GM12864 (cell line): Measurements from ENCODE around the gene HPS4.

Source experiments
- DNase-seq: peaks from one replicate; pipeline ENCODE4 v3.0.0-alpha.2; 2011; ENCODE audit warnings: low read depth
- H3K4me3 ChIP-seq: 2 replicates; pipeline ENCODE4 v1.5.1; 2011; ENCODE audit warnings: mild to moderate bottlenecking, low read depth, low read length, control low read depth
- TF ChIP-seq, protein P1 (sequence below): IDR thresholded peaks from 2 replicates; pipeline ENCODE4 v1.5.1; 2011; ENCODE audit warnings: low read depth, mild to moderate bottlenecking, moderate library complexity, low read length, control low read depth, inconsistent platforms; ENCODE audit errors: missing control alignments

Gene HPS4

DNA sequence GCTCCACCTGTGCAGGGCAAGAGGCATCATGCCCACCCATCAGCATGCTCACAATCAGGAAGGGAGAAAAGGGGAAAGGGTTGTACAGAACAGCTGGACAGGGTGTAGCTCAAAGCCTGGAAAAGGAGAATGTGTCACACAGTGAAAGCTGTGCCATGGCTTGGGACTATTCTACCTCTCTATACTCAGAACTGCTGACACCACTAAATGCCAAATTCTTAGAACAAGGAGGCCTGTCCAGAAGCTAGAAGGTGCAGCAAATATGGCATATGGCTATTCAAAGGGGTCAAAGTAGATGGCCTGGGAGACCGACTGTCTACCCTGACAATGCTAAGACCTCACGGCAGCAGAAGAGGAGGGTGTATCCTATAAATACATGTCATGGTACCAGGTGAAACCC is 12.8 kb downstream of the HPS4 start:
- DNase-seq, result no peak
- TF ChIP-seq, protein P1, sequence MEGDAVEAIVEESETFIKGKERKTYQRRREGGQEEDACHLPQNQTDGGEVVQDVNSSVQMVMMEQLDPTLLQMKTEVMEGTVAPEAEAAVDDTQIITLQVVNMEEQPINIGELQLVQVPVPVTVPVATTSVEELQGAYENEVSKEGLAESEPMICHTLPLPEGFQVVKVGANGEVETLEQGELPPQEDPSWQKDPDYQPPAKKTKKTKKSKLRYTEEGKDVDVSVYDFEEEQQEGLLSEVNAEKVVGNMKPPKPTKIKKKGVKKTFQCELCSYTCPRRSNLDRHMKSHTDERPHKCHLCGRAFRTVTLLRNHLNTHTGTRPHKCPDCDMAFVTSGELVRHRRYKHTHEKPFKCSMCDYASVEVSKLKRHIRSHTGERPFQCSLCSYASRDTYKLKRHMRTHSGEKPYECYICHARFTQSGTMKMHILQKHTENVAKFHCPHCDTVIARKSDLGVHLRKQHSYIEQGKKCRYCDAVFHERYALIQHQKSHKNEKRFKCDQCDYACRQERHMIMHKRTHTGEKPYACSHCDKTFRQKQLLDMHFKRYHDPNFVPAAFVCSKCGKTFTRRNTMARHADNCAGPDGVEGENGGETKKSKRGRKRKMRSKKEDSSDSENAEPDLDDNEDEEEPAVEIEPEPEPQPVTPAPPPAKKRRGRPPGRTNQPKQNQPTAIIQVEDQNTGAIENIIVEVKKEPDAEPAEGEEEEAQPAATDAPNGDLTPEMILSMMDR, result no peak
- H3K4me3 ChIP-seq, result no peak overlapping the region

DNA sequence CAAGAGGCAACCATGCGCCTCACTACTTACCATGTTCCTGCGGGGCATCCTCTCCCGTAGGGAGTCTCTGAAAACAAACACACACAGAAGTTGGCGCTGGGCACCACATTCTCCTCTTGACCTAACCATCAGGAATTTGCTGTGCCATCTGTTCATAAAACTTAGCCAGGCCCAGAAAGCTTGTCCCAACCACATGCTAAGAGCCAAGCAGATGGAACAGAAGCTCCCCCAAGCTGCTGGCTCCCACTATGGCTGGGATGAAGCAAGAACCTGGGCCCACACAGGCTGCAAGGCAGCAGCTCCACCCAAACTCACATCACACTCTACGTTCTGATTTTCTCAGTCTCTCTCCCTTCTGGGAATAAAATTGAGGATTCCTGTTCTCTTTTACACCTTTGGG is 17.4 kb downstream of the HPS4 start:
- DNase-seq, result no peak
- H3K4me3 ChIP-seq, result no peak overlapping the region
- TF ChIP-seq, protein P1, result no peak

DNA sequence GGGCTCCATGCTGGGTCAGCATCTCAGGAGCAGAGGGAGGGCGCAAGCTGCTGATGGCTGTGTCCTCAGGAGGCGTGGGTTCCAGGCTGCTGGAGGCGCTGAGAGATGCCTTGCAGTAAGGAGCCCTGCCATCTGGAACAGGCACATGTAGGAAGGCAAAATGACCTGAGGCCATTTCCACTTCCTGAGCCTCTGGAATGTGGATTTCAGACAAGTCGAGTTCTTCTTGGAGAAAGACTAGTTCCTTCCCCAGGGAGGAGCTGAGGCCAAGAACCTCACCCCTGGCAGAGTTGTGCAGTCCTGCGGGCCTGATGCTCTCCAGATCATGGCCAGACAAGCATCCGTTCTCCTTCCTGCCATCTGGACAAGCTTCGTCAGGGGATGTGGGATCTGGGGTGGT is 19.3 kb downstream of the HPS4 start:
- H3K4me3 ChIP-seq, result no peak overlapping the region
- TF ChIP-seq, protein P1, result no peak
- no peak for DNase-seq

DNA sequence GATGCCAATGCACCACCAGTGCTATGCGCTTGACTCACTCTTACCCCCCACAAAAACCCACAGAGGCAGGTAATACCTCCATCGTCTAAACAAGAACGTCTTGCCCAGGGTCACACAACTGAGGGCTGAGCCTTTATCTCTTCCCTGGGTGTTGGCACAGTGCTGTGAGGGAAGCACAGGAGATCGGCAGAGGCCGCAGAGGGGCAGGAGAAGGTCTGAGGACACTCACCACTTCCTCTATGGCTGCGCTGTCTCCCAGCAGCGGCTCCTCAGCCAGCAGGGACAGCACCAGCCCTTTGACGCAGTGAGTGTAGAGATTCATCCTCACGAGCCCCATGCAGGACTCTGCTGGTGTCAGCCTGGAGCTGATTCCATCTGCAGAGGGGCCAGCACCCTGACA is 19.9 kb downstream of the HPS4 start:
- H3K4me3 ChIP-seq, result no peak overlapping the region
- DNase-seq, result no peak
- TF ChIP-seq, protein P1, result no peak

DNA sequence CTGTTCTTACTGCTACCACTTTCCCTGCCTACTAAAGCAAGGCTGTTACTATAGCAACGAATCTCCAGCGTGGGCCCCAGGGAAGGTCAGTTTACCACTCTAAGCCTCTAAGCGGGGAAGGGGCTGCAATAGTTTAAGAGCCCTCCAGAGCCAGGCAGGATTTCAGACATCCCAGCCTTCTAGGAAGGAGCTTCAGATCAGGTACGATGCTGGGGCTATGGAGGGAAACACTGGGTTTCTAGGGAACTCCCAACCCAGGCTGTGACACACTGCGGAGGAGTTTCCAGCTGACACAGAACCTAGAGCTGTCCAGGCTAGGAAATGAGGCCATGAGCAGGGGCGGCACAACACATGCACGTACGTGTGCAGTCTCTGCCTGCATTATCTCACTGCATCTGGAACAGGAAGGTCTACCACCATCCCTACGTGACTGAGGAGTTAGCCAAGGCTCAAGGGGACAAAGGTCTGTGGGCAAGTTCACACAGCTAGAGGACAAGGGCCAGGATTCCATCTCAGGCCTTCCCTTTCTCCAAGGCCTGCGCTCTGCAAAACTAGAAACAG is 20.4 kb downstream of the HPS4 start:
- DNase-seq, result no peak
- TF ChIP-seq, protein P1, result no peak
- H3K4me3 ChIP-seq, result no peak overlapping the region

DNA sequence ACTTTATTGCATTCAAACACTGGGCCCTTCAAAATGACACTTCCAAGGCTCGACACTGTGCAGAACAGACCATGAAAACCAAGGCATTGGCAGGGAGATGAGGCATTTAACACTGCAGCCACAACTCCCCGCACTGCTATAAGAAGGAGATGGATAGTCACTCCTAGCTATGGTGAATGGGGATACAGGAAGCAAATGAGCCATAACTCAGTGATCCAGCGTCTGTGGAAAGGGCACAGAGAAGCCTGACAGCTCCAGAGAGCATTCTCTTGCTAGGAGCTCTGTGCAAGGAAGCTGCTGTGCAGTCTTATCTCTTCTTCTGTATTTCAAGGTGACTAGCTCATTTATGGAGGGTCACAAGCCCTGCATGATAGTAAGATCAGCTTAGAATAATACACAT is 20.9 kb downstream of the HPS4 start:
- TF ChIP-seq, protein P1, result no peak
- DNase-seq, result no peak
- no peak overlapping the region for H3K4me3 ChIP-seq

DNA sequence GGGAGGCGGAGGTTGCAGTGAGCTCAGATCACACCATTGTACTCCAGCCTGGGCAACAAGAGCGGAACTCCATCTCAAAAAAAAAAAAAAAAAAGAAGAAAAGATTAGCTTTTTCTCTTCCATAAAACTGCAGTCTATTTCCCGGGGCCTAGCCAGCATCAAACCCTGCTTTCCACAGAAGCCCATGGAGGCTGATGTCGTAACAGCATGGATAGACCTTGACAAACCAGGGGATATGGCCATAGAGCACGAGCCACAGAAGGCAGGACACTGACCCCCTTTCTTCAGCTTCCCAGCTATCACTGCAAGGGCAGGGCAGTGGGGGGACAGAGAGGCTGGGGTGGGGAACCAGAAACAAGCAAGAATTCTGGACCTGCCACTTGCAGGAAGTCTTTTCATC is 21.5 kb downstream of the HPS4 start:
- no peak for DNase-seq
- H3K4me3 ChIP-seq, result no peak overlapping the region
- TF ChIP-seq, protein P1, result no peak
